ENCODE results near the gene PPP4R3B.
"Not testable (repeated sequence)": the region's sequence is repeated elsewhere in the genome, so short reads cannot be mapped to it uniquely, and the experiment has no call there.

Gene PPP4R3B

DNA sequence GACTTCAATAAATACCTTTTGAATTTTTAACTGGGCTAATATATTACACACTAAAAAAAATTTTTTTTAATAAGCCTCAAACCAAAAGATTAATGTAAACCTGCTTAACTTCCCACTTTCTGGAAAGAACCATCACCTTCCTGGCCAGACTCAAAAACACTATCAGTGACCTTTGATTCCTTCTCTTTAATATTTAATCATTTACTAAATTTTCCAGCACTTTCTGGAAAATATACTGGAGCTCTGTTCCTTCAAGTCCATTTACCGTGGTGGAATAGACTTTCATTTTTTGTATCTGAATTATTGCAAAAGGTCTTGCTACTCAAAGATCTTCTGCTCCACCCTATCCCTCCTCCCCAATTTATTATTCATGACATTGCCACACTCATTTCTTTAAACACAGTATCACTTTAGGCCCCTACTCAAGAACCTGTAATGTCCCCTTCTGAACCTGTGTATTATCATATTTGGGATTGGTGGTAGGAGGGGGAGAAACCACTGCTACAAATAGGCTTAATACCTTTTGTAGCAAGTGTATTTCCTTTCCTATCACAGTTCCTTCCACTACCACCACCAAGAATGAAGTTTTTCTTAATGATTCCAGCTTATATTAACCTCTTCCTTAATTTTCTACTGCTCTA, 7.4 kb downstream of the PPP4R3B start:
- Mint-ChIP-seq H3K36me3 (peaks cover 13 to 35% of the 10 kb centered on the region in 2 donors), H3K27me3 (no peaks in the 10 kb centered on the region), H3K4me1 (peaks cover 17 to 27% of the 10 kb centered on the region in 2 donors), H3K9me3 (no peaks in the 10 kb centered on the region), H3K27ac (peak overlapping the region; percentile 48), H3K4me3 (no peak overlapping the region)
- no peak for ATAC-seq (replicated peaks)
- no peak for DNase-seq

DNA sequence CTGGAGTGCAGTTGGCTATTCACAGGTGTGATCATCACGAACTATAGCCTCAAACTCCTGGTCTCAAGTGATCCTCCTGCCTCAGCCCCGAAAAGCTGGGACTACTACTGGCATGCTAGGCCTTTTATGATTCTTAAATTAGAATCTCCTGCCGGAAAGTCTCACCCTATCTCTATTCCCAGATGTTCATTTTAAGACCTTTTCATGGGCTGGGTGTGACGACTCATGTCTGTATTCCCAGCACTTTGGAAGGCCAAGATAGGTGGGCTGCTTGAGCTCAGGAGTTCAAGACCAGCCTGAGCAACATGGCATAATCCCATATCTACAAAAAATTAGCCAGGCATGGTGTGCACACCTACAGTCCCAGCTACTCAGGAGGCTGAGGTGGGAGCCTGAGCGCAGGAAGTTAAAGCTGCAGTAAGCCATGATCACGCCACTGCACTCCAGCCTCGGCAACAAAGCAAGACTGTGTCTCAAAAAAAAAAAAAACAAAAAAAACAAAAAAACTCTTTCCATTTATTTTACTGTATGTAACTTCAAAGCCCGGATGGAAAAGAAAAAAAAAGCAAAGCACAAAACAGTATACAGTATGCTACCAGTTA, 8.1 kb downstream of the PPP4R3B start:
- no peaks in the 10 kb centered on the region for H3K27me3 Mint-ChIP-seq
- no peak overlapping the region for H3K27ac Mint-ChIP-seq
- H3K4me1 Mint-ChIP-seq, result peaks cover 18 to 24% of the 10 kb centered on the region in 2 donors
- DNase-seq (no peak), ATAC-seq (replicated peaks) (no peak)
- no peak overlapping the region for H3K4me3 Mint-ChIP-seq
- no peaks in the 10 kb centered on the region for H3K9me3 Mint-ChIP-seq
- peaks cover 11 to 33% of the 10 kb centered on the region in 2 donors for H3K36me3 Mint-ChIP-seq

DNA sequence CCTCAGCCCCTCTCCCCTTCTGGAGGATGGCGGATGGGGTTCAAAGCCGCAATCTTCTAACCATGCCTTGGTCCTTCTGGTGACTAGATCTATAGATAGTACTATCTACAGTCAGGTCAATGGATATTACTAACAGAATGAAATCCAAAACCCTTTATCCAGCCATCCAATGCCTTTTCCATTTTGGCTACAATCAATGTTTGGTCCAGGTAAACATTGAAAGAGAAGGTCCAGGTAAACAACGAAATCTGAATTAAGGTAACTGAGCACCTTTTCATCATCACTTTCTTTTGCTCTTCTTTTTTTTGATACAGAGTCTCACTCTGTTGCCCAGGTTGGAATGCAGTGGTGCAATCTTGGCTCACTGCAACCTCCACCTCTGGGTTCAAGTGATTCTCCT, 9.7 kb downstream of the PPP4R3B start:
- peaks cover 16 to 22% of the 10 kb centered on the region in 2 donors for H3K4me1 Mint-ChIP-seq
- ATAC-seq (replicated peaks), result no peak
- no peaks in the 10 kb centered on the region for H3K27me3 Mint-ChIP-seq
- H3K36me3 Mint-ChIP-seq, result peaks cover 13 to 34% of the 10 kb centered on the region in 2 donors
- no peak overlapping the region for H3K27ac Mint-ChIP-seq
- DNase-seq, result no peak
- H3K4me3 Mint-ChIP-seq, result no peak overlapping the region
- no peaks in the 10 kb centered on the region for H3K9me3 Mint-ChIP-seq

DNA sequence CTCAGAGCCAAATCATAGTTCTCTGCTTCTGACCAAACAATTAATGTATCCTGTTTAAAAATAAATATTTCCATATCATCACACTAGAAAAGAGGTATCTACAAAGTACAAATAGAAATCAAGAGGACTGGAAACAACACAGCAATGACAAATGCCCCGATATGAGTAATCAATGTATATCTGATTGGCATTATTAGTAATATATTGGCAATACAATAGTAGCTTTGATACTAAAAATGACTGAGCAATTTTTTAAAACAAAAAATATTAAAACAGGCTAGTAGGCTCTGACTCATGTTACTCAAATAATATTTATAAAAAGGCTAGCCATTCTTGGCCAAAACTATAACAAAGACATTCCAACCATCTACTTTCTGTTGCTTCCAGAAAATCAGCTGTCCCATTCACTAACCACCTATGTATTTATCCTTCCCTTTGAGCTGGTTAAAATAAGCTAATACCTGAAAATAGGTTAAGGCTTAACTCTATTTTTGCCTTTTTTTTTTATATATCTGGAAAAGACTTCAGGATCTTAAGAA, 13.3 kb downstream of the PPP4R3B start:
- no peak overlapping the region for H3K4me3 Mint-ChIP-seq
- DNase-seq (no peak), ATAC-seq (replicated peaks) (no peak)
- H3K27me3 Mint-ChIP-seq, result no peaks in the 10 kb centered on the region
- H3K4me1 Mint-ChIP-seq, result peaks cover 14 to 19% of the 10 kb centered on the region in 2 donors
- no peak overlapping the region for H3K27ac Mint-ChIP-seq
- H3K9me3 Mint-ChIP-seq, result no peaks in the 10 kb centered on the region
- H3K36me3 Mint-ChIP-seq, result peaks cover 23 to 36% of the 10 kb centered on the region in 2 donors

DNA sequence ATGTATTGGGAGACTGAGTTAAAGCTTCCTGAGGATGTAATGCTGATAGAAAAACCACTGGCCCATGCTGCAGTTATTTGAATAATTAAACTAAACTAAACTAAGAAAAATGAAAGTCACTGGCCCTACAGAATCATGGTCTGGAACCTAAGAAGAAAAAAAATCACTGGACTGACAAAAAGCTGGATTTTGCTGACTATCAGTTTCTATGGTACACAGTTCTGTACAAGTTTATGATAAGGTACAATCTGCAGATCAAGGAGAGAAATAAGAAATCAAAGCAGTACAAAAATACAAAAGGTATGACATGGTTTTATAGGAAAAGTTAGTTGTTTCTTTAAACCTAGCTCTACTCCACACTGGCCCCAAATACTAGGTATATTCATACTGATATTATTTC, 15.6 kb downstream of the PPP4R3B start:
- Mint-ChIP-seq H3K36me3 (peaks cover 23 to 40% of the 10 kb centered on the region in 2 donors), H3K9me3 (no peaks in the 10 kb centered on the region), H3K27ac (no peak overlapping the region), H3K27me3 (no peaks in the 10 kb centered on the region), H3K4me1 (peaks cover 8% of the 10 kb centered on the region in 2 donors), H3K4me3 (no peak overlapping the region)
- ATAC-seq (replicated peaks) (no peak), DNase-seq (no peak)

DNA sequence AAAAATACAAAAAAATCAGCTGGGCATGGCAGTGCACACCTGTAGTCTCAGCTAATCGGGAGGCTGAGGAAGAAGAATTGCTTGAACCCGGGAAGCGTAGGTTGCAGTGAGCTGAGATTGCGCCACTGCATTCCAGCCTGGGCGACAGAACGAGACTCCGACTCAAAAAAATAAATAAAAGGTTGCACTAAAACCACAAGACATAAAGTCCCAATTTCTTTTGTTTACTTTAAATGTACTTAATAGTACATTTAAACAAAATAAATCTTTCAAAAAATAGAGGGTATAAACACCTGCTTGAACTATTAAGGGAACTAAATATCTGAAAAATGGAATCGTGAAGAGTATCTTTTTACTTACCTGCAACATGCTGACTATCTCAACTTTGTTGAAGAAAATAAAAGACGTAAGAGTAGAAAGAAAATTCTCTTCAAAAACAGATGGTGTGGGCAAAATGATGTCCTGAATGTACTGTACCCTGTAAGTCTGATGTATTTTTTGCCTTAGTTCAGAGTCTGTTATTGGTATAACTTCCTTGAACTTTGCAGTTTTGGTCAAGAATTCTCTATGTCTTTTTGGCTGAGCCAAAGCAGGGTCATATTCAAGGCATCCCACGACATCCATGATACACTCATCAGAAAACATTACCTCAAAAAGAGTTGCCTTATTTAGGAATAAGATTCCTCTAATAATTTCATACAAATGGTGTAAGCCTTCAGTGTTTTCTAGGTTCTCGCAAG, 19.2 kb downstream of the PPP4R3B start:
- Mint-ChIP-seq H3K27ac (no peak overlapping the region), H3K27me3 (no peaks in the 10 kb centered on the region), H3K9me3 (no peaks in the 10 kb centered on the region), H3K4me1 (peaks cover 6 to 13% of the 10 kb centered on the region in 2 donors), H3K36me3 (peaks cover 27 to 47% of the 10 kb centered on the region in 2 donors), H3K4me3 (no peak overlapping the region)
- no peak for DNase-seq
- ATAC-seq (replicated peaks), result no peak

DNA sequence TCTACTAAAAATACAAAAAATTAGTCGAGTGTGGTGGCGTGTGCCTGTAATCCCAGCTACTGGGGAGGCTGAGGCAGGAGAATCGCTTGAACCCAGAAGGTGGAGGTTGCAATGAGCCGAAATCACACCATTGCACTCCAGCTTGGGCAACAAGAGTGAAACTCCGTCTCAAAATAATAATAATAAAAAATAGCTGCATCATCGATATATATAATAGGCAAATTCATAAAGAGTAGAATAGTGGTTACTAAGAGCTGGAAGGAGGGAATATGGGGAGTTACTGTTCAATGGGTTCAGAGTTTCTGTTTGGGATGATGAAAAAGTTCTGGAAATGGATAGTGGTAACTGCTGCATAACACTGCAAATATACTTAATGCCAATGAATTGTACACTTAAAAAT, 20.6 kb downstream of the PPP4R3B start:
- not testable (repeated sequence) for DNase-seq; H3K27me3 Mint-ChIP-seq; H3K4me3 Mint-ChIP-seq; H3K27ac Mint-ChIP-seq; H3K9me3 Mint-ChIP-seq; ATAC-seq (replicated peaks)
- peaks cover 3 to 13% of the 10 kb centered on the region in 2 donors for H3K4me1 Mint-ChIP-seq
- H3K36me3 Mint-ChIP-seq, result peaks cover 21 to 36% of the 10 kb centered on the region in 2 donors

DNA sequence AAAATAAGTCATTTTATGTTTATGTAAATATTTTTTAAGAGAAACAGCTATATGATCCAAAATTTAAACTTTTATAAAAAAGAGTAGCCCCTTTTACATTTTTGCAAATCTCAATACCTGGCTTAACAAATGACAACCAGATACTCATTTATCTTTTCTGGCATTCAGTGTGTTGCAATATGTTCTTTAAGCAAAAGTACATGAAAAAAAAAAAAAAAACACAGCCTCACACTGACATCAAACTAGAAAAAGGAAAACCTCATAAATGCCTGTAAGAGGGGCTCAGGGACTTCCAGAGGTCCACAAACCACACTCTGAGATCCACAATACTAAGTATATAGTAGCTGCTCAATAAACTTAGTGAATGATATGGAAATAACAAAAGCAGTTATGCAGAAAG, 21.9 kb downstream of the PPP4R3B start:
- H3K4me1 Mint-ChIP-seq, result peaks cover 3 to 20% of the 10 kb centered on the region in 2 donors
- no peak for DNase-seq
- no peaks in the 10 kb centered on the region for H3K27me3 Mint-ChIP-seq
- peaks cover 23 to 34% of the 10 kb centered on the region in 2 donors for H3K36me3 Mint-ChIP-seq
- H3K4me3 Mint-ChIP-seq, result no peak overlapping the region
- H3K27ac Mint-ChIP-seq, result no peak overlapping the region
- no peak for ATAC-seq (replicated peaks)
- H3K9me3 Mint-ChIP-seq, result no peaks in the 10 kb centered on the region

DNA sequence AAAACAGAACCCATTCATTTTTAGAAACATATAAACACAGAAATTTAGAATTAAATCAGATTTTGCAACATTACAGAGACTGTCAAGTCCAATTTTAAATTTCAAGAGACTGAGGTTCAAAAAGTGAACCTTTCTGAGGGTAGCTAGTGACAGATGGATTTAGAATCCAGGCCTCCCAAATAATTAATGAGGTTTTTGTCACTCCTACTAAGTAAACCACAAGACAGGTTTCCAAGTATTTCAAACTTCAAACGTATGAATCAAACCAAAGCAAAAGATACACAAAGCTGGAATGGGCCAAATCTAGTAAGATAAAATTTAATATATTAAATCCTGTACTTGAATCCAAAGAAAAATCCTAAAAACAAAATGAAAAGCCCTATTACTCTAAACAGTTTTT, 25.3 kb downstream of the PPP4R3B start:
- DNase-seq, result no peak
- peaks cover 1 to 12% of the 10 kb centered on the region in 2 donors for H3K4me1 Mint-ChIP-seq
- H3K36me3 Mint-ChIP-seq, result peaks cover 10 to 16% of the 10 kb centered on the region in 2 donors
- no peaks in the 10 kb centered on the region for H3K9me3 Mint-ChIP-seq
- ATAC-seq (replicated peaks), result no peak
- H3K4me3 Mint-ChIP-seq, result no peak overlapping the region
- H3K27ac Mint-ChIP-seq, result no peak overlapping the region
- no peaks in the 10 kb centered on the region for H3K27me3 Mint-ChIP-seq

DNA sequence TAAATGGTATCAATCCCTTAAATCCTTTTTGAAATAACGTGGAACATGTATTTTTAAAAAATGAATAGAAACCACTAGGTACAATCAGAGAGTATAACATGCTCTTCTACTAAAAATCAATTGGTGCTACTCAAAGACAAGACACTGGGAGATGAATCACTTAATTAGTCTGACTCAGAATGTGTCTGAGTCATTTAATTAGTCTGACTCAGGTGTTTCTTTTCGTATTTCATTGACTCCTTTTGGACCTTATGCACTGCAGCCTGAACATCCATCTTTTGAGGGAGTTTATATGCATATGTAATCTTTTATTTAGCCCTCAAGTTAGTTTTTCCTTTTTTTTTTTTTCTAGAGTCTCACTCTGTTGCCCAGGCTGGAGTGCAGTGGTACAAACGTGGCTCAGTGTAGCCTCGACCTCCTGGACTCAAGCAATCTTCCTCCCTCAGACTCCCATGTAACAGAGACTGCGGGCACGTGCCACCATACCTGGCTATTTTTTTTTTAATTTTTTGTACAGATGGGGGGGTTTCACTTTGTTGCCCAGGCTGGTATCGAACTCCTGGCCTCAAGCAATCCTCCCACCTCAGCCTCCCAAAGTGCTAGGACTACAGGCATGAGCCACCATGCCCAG, 26.5 kb downstream of the PPP4R3B start:
- H3K4me1 Mint-ChIP-seq, result peaks cover 1 to 12% of the 10 kb centered on the region in 2 donors
- peak; percentile 77 to 85 for ATAC-seq (replicated peaks)
- H3K27ac Mint-ChIP-seq, result no peak overlapping the region
- peaks cover 4 to 12% of the 10 kb centered on the region in 2 donors for H3K36me3 Mint-ChIP-seq
- no peaks in the 10 kb centered on the region for H3K9me3 Mint-ChIP-seq
- H3K27me3 Mint-ChIP-seq, result no peaks in the 10 kb centered on the region
- H3K4me3 Mint-ChIP-seq, result no peak overlapping the region
- DNase-seq, result no peak

DNA sequence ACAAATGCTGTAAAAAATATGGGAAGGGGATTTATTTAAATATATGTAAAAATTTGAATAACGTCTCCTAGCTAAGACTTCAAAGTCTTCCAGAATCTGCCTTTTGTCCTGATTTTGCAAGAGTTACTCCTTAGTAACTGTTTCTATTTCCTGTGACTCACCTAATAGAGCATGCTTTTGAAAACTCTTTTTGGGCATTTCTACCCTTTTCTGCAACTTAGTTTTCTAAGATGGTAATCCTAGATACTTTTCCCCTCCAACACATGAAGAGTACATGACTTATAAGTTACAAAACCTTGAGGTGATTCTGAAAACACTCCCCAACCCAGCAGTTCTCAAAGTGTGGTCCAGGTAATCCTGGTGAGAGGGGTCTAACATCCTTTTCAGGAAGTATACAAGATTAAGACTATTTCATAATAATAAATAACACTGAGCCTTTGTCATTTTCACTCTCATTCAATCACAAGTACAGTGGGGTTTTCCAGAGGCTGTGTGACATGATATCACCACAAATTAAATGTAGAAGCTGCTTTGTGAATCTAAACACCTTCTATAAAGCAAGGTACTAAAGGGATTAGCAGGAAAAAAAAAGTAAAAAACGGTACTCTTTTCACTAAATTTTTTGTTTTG, 31.9 kb downstream of the PPP4R3B start:
- peak overlapping the region; percentile 31 for H3K27ac Mint-ChIP-seq
- no peaks in the 10 kb centered on the region for H3K9me3 Mint-ChIP-seq
- DNase-seq, result no peak
- no peak for ATAC-seq (replicated peaks)
- peaks cover 4 to 19% of the 10 kb centered on the region in 2 donors for H3K4me1 Mint-ChIP-seq
- no peak overlapping the region for H3K4me3 Mint-ChIP-seq
- no peaks in the 10 kb centered on the region for H3K27me3 Mint-ChIP-seq
- peaks cover 12 to 21% of the 10 kb centered on the region in 2 donors for H3K36me3 Mint-ChIP-seq

DNA sequence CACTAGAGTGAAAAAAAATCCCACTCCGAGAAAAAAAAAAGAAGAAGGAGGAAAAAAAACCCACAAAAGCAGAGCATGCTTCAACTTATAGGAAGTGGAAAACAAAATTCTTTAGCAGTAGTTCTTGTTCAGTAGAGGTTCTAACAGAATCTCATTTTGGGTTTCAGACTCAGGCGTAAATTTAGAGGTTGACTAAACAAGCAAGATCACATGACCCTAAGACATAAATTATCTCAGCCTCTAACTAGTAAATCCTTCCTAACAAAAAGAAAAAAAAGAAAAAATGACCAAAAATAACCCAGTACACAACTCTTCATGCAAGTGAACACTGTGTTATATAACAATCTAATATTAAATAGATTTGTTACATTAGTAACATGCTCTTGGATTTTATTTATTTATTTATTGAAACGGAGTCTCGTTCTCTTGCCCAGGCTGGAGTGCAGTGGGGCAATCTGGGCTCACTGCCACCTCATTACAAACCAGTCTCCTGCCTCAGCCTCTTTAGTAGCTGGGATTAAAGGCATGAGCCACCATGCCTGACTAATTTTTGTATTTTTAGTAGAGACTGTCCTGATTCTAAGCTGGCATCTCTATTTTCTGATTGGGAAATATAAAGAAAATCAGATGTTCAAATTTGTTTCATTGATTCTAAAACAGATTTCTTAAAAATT, 35.4 kb downstream of the PPP4R3B start:
- Mint-ChIP-seq H3K27ac (no peak overlapping the region), H3K4me3 (no peak overlapping the region), H3K36me3 (peaks cover 20 to 31% of the 10 kb centered on the region in 2 donors), H3K9me3 (no peaks in the 10 kb centered on the region), H3K4me1 (peaks cover 4 to 19% of the 10 kb centered on the region in 2 donors), H3K27me3 (no peaks in the 10 kb centered on the region)
- ATAC-seq (replicated peaks), result no peak
- DNase-seq, result no peak

DNA sequence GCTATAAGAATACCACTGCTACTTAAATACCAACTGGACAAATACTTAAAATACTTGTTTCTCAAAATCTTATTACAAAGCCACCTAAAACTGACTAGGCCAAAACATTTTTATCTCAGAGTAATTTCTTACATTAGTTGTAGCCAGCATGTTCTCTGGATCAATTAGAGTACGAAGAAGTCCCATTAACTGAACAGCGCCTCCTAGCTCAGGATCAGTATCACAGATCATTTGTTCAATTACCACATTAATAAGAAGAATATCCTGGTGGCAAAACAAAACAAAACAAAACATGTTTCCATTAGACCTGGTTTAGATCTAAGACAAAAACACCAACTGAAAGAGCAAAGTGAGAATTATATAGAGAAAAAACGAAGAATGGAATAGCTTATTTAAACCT, 36.0 kb downstream of the PPP4R3B start:
- no peak overlapping the region for H3K4me3 Mint-ChIP-seq
- H3K9me3 Mint-ChIP-seq, result no peaks in the 10 kb centered on the region
- no peak overlapping the region for H3K27ac Mint-ChIP-seq
- DNase-seq (no peak), ATAC-seq (replicated peaks) (no peak)
- H3K4me1 Mint-ChIP-seq, result peaks cover 4 to 19% of the 10 kb centered on the region in 2 donors
- H3K36me3 Mint-ChIP-seq, result peaks cover 20 to 34% of the 10 kb centered on the region in 2 donors
- no peaks in the 10 kb centered on the region for H3K27me3 Mint-ChIP-seq

All from stimulated activated naive B cell treated with anti-CD40 and anti-IgM and Interleukin-4, amounts not matched to agents 10 μg/mL and 1 μg/mL and 100 μg/mL, for 72 hours (primary cell).